HG03039 (cell line): ENCODE results near the gene UVSSA.
"Not testable (repeated sequence)": the region's sequence is repeated elsewhere in the genome, so short reads cannot be mapped to it uniquely, and the experiment has no call there.

ENCODE experiments used
- ATAC-seq: cut with Tn5 transposase; IDR thresholded peaks from one replicate; pipeline ENCODE4 v1.9.1; 2021; ENCODE audit warnings: mild to moderate bottlenecking, moderate library complexity; ENCODE audit not compliant: unreplicated experiment

Gene UVSSA

DNA sequence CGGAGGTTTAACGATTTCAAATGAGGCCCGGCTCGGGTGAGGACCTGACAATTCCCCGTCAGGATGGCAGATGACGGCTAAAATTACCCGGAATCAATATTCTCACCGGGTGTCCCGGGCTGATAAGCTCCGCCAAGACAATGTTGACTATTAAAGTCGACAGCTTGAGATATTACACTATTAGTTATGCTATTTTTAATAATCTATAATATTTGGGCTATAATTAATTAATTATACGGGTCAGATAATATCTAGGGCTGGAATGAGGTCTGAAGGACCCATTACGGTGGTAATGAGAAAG, 68.6 kb downstream of the UVSSA start:
- no peak for ATAC-seq

DNA sequence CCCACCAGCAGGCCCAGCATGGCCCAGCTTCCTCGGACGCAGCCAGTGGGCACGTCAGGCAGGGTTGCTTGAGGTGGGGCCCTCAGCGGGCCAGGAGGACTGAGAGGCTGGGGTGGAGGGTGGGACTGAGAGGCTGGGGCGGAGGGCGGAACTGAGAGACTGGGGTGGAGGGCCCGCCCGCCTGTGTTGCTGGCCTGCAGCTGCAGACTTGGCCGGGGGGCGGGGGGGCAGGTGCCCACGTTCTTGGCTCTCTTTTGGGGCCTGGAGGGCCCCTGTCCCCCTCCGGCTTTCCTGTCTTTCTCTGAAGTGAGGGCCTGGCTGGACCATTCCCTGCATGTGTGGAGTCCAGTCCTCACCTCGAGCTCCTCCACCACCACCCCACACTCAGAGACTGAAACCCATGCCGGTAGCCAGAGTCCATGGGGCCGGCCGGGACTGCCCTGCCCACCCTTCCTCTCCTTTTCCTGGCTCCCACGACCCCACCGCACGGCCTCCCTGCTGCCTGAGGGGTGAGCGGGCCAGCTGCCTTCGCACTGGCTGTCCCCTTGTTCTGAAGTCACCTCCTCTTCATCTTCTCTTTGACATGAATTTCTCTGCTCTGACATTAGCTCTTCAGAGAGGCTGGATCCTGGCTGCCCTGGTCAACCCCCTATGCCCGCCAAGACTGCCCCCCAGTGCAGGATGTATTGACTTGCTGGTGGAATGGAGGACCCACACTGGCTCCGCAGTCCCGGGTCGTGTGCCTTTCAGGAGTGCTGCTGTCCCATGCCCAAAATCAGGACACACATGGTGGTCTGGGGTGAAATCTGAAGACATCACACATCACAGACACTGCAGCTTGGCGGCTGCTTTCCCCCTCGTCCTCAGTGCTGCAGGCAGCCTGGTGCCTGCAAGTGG, 69.3 kb downstream of the UVSSA start:
- ATAC-seq = no peak

DNA sequence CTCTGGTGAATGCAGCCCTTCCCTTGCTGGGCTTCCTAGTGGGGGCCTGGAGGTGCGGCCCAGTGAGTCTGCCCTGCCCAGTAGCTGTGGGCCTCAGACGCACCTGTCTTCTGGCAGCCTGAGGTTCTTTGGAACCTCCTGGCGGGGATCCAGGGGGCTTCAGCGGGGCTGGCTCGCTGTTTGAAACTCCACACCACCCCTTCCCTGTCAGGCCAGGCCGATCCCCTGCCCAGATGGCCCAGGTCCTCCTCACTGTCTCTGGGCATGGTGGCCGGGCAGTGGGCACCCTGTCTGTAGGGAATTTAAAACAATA, 69.9 kb downstream of the UVSSA start:
- ATAC-seq = no peak

DNA sequence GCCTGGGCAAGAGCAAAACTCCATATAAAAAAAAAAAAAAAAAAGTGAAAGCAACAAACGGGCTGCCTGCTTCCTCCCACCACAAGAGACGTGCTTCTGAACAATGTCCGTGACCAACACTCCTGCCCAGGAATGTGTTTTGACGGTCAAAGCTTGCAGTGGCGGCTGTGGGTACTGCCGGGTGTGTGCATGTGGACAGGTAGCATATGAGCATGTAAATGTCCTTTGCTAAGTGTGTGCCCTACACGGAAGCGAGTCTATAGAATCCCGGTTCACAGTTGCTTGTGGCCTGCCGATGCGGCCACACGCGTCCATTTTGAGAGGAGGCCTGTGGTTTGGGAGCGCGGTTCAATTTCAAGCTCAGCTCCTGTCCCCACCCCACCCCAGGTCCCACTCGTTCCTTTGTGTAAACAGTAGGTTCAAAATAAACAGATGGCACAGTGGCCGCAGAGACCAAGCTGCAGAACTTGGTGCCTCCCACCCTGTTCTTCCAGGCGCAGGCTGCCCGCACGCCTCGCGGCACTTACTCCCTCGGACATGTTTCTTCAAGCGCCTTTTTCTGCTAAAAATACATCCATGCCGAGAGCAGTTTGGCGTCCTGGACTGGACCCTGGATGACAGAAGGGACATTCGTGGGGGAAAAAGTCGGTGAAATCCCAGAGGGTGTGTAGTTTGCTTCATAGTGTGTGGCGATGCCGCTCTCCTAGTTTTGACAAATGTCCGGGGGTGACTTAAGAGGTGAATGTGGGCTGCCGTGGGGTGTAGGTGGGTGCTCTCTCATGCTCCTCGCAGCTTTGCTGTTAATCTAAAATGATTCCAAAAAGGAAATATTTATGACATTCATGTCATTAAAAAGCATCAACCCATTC, 70.7 kb downstream of the UVSSA start:
- ATAC-seq = no peak

DNA sequence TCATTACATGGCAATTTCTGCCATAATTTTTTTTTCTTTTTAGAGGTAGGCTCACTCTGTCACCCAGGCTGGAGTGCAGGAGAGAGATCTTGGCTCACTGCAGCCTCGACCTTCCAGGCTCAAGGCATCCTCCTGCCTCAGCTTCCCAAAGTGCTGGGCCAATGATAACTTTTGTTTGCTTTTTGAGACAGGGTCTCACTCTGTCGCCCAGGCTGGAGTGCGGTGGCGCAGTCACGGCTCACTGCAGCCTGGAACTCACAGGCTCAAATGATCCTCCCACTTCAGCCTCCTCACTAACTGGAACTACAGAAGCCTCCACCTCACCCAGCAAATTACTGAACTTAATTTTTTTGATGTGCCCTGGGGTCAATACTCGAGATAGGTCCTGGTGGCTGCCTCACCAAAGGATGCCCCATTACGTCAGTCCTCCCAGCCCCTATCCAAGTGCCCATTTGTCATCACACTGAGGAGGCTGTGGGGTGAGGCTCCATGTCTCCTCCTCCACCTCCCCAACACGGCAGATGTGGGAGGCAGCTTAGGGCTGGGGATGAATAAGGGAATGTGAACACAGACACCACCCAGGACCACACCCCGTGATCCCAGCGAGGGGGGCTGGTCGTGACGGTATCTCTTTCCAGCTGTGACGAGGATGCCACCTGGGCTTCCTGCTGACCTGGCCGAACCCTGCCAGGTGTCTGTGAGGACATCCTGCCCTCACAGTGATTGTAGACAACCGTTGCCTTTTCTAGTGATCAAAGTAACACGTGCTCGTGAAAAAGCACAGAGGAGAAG, 71.7 kb downstream of the UVSSA start:
- no peak for ATAC-seq

DNA sequence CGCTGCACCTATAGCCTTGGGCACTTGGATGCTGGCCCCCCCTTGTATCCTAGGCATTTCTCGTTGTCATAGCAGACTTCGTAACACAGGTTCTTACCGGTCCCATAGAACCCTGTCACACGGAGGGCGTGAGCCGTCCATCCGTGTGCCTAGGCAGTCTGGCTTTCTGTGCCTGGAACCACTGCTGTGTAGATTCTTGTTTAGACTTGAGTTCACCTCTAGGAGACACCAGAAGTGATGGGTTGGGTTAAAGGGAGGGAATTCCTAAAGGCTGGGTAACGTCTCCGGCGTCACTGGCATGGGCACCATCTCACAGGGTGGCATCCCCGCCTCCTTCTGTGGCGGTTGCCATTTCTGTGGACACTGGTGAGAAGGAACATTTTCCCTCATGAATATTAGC, 72.7 kb downstream of the UVSSA start:
- ATAC-seq = no peak

DNA sequence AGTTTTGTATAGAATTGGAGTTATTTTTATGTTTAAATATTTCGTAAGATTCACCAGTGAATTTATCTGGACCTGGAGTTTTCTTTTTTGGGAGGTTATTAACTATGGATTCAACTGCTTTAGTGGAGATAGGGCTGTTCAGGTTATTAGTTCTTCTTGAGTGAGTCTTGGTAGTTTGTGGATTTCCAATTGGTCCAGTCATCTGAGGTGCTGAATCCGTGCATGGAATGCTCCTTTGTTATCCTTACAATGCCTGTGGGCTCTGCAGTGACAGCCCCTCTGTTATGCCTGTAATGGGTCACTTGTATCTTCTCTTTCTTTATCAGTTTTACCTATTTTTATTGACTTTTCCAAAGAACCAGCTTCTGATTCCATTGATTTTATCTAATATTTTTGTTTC, 74.6 kb downstream of the UVSSA start:
- no peak for ATAC-seq

DNA sequence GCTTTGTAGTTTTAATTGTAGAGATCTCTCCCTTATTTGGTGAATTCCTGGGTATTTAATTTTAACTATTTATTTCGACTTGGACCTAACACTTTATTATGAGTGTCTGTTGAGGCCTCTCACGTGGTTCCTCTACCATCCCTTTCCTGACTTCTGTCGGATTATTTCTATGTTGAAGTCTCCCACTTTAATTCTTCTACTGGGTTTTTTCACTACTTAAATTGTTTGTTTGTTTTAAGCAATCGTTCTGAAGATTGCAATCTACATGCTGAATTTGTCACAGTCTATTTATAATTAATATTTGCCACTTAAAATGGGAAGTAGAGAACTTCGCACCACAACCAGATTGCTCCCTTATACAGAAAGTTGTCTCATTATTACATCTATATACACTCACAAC, 80.0 kb downstream of the UVSSA start:
- no peak for ATAC-seq

DNA sequence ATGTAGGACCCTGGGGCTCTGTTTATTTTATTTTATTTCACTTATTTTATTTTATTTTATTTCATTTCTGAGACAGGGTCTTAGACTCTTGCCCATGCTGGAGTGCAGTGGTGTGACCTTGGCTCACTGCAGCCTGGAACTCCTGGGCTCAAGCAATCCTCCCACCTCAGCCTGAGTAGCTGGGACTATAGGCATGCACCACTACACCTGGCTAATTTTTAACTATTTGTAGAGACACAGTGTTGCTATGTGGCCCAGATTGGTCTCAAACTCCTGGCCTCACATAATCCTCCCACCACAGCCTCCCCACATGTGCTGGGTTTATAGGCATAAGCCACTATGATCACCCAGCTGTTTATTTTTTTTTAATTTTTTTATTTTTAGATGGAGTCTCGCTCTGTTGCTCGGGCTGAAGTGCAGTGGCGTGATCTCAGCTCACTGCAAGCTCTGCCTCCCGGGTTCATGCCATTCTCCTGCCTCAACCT, 96.7 kb downstream of the UVSSA start:
- not testable (repeated sequence) for ATAC-seq
